ENCODE results near the gene TMEM11.

- TF ChIP-seq POLR2A (IDR thresholded peaks at IDR 0.05; ENCODE audit: low read length): no peak
- TF ChIP-seq GATA1 (IDR thresholded peaks at IDR 0.05; ENCODE audit: low read depth, low read length): no peak
Observed at GRCh38 chr17:21228111-21228510, 14.2 kb upstream of the TMEM11 start.

All from erythroblast (primary cell).